IPS-15b (cell line): ENCODE data around the gene NNAT.
A peak's percentile ranks its signal among the peaks of the same experiment; 100 is the strongest.
"Not testable (repeated sequence)": the region's sequence is repeated elsewhere in the genome, so short reads cannot be mapped to it uniquely, and the experiment has no call there.

Experiments
- H3K27me3 ChIP-seq: one replicate; pipeline ENCODE4 v1.6.1; 2013; ENCODE audit warnings: low read length; ENCODE audit not compliant: control insufficient read depth, insufficient read depth
- H3K36me3 ChIP-seq: one replicate; pipeline ENCODE4 v1.6.1; 2013; ENCODE audit warnings: low read length; ENCODE audit not compliant: control insufficient read depth, insufficient read depth
- H3K4me1 ChIP-seq: one replicate; pipeline ENCODE4 v1.6.1; 2013; ENCODE audit warnings: mild to moderate bottlenecking, low read length; ENCODE audit not compliant: control insufficient read depth, insufficient read depth
- H3K4me3 ChIP-seq: one replicate; pipeline ENCODE4 v1.5.1; 2013; ENCODE audit warnings: low read depth, low read length
- H3K9ac ChIP-seq: one replicate; pipeline ENCODE4 v1.6.1; 2013; ENCODE audit warnings: low read depth, mild to moderate bottlenecking, low read length
- H3K9me3 ChIP-seq: one replicate; pipeline ENCODE4 v1.6.1; 2013; ENCODE audit warnings: mild to moderate bottlenecking, low read length; ENCODE audit not compliant: control insufficient read depth, insufficient read depth

Gene NNAT

GRCh38 chr20:37521061-37521771, at the start of gene NNAT:
Gene NNAT, plus strand, starts transcription at chr20:37521250. Its CDS starts 82 bp downstream, at chr20:37521332.
- Histone ChIP-seq H3K9ac (no peak within 1 kb of the TSS), H3K9me3 (no peaks in the 10 kb centered on the region), H3K4me3 (peak within 1 kb of the TSS; percentile 58), H3K36me3 (peaks cover 9% of the 10 kb centered on the region), H3K27me3 (peaks cover 19% of the 10 kb centered on the region), H3K4me1 (peaks cover 37% of the 10 kb centered on the region)

GRCh38 chr20:37471741-37472235, 49.3 kb upstream of the NNAT start:
- Histone ChIP-seq H3K4me1 (no peaks in the 10 kb centered on the region), H3K9ac (no peak overlapping the region), H3K27me3 (no peaks in the 10 kb centered on the region), H3K9me3 (no peaks in the 10 kb centered on the region), H3K4me3 (no peak overlapping the region), H3K36me3 (no peaks in the 10 kb centered on the region)

GRCh38 chr20:37472435-37472834, 48.6 kb upstream of the NNAT start:
- not testable (repeated sequence) for H3K4me3 ChIP-seq, H3K27me3 ChIP-seq, H3K4me1 ChIP-seq, H3K9ac ChIP-seq, H3K9me3 ChIP-seq, H3K36me3 ChIP-seq

GRCh38 chr20:37473249-37474000, 47.6 kb upstream of the NNAT start:
- H3K36me3 ChIP-seq: no peaks in the 10 kb centered on the region
- no peak overlapping the region for H3K9ac ChIP-seq
- no peaks in the 10 kb centered on the region for H3K27me3 ChIP-seq
- no peaks in the 10 kb centered on the region for H3K4me1 ChIP-seq
- no peak overlapping the region for H3K4me3 ChIP-seq
- no peaks in the 10 kb centered on the region for H3K9me3 ChIP-seq

GRCh38 chr20:37474386-37474785, 46.7 kb upstream of the NNAT start:
- Histone ChIP-seq H3K4me3 (no peak overlapping the region), H3K9ac (no peak overlapping the region), H3K27me3 (no peaks in the 10 kb centered on the region), H3K36me3 (no peaks in the 10 kb centered on the region), H3K9me3 (no peaks in the 10 kb centered on the region), H3K4me1 (no peaks in the 10 kb centered on the region)

DNA sequence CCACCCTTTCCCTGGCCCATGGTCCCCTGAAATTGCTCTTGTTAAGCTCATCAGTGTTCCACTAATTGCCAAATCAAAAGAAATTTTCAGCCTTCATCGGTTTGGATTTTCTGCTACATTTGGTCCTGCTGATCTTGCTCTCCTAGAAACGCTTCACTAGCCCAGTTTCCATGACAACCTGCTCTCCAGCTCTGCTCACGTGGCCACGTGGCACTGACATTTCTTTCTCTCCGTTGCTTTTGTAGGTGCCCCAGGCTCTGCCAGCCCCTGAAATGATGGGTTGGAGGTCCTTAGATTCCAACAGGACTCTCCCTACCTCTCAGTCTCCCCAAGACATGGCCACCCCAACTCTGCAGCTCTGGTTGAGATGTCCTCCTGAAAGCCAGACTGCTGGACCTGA, 45.8 kb upstream of the NNAT start:
- Histone ChIP-seq H3K9me3 (no peaks in the 10 kb centered on the region), H3K36me3 (no peaks in the 10 kb centered on the region), H3K4me3 (no peak overlapping the region), H3K27me3 (no peaks in the 10 kb centered on the region), H3K4me1 (no peaks in the 10 kb centered on the region), H3K9ac (no peak overlapping the region)

DNA sequence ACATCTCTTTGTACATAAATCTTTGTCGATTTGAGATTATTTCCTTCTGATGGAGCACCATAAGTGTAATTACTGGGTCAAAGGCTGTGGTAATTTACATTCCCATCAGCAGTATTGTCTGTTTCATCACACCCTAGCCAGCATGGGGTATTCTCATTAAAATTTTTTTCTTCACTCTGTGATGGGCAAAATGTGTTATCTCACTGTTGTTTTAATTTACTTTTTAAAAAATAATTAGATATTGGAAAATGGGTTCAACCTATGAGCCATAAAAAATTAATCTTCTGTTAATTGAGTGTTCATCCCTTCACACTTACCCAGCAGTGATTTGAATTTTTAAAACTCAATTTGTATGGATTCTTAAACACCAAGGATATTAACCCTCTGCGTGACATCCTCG, 44.0 kb upstream of the NNAT start:
- no peak overlapping the region for H3K9ac ChIP-seq
- no peaks in the 10 kb centered on the region for H3K36me3 ChIP-seq
- H3K9me3 ChIP-seq: peaks cover 2% of the 10 kb centered on the region
- no peak overlapping the region for H3K4me3 ChIP-seq
- no peaks in the 10 kb centered on the region for H3K4me1 ChIP-seq
- H3K27me3 ChIP-seq: no peaks in the 10 kb centered on the region

DNA sequence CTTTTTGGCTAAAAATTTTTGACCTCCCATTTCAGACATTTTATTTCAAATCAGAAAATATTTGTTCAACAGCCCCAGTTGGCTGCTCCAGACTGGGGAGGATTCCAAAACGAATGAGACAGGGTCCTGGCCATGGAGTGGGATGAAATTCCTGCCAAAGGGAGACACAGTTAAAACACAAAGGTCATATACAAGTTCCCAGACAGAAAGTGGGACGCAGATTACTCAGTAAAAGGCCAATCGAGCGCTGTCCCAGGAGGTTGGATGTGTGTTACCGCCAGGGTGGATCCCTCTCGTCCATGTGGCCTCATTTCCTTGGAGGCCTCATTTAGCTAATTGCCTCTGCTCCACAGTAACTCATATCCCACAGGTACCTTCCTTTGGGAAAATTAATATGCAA, 41.8 kb upstream of the NNAT start:
- H3K4me1 ChIP-seq: no peaks in the 10 kb centered on the region
- no peak overlapping the region for H3K9ac ChIP-seq
- H3K9me3 ChIP-seq: peaks cover 4% of the 10 kb centered on the region
- H3K36me3 ChIP-seq: no peaks in the 10 kb centered on the region
- H3K27me3 ChIP-seq: no peaks in the 10 kb centered on the region
- no peak overlapping the region for H3K4me3 ChIP-seq

DNA sequence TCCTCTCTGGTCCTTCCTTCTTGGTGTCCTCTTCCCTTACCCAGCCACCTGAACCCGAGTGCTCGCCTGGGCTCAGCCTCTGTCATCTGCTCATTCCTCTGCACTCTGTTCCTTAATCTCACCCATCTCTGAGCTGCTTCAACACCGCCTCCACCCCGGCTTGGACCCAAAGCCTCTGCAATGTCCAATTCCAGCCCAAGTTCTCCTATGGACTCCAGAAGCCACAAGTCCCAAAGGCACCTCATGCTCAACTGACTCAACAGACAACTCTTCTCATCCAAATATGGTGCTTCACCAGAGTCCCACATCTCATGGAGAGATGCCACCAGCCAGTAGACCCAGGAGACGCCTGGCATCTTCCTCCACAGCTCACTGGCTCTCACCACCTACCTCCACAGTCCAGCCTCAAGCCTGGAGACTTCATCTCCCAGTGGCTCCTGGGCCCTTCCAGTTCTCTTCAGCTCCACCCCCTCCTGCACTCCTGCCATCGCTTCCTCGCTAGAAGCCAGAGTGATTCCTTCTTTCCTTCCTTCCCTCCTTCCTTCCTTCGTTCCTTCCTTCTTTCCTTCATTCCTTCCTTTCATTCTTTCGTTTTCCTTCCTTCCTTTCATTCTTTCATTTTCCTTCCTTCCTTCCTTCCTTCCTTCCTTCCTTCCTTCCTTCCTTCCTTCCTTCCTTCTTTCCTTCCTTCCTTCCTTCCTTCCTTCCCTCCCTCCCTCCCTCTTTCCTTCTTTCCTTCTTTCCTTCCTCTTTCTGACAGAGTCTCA, 40.9 kb upstream of the NNAT start:
- H3K36me3 ChIP-seq: no peaks in the 10 kb centered on the region
- H3K9ac ChIP-seq: no peak overlapping the region
- H3K4me3 ChIP-seq: no peak overlapping the region
- H3K9me3 ChIP-seq: peaks cover 4% of the 10 kb centered on the region
- no peaks in the 10 kb centered on the region for H3K27me3 ChIP-seq
- H3K4me1 ChIP-seq: no peaks in the 10 kb centered on the region

DNA sequence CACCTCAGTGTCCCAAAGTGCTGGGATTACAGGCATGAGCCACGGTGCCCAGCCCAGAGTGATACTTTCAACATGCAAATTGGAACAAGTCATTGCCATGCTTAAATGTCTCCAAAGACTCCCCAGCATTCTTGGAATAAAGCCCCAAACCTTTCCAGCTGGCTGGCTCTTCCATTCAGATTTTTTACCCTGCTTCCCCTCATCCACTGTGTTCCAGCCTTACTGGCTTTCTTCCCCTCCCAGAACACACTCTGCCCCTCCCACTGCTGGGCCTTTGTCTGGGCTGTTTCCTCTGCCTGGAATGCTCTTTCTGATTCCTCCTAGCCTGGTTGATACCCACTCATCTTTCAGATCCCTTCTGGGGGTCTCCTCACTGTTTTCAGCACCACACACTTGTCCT, 40.1 kb upstream of the NNAT start:
- Histone ChIP-seq H3K9ac (no peak overlapping the region), H3K27me3 (no peaks in the 10 kb centered on the region), H3K4me1 (no peaks in the 10 kb centered on the region), H3K36me3 (no peaks in the 10 kb centered on the region), H3K9me3 (peaks cover 4% of the 10 kb centered on the region), H3K4me3 (no peak overlapping the region)

GRCh38 chr20:37481610-37482009, 39.4 kb upstream of the NNAT start:
- H3K36me3 ChIP-seq: no peaks in the 10 kb centered on the region
- peaks cover 4% of the 10 kb centered on the region for H3K9me3 ChIP-seq
- no peak overlapping the region for H3K9ac ChIP-seq
- H3K27me3 ChIP-seq: no peaks in the 10 kb centered on the region
- H3K4me1 ChIP-seq: no peaks in the 10 kb centered on the region
- H3K4me3 ChIP-seq: no peak overlapping the region
